HEK293 (cell line): ENCODE results near the gene ZNF462.

Experiments used
- CTCF ChIA-PET: fragments of 350-600 bp; formaldehyde crosslinking; extraction: SDS; loops from one replicate; lab custom pipeline; 2021; ENCODE audit warnings: antibody characterized with exemption; lab: Yijun Ruan, JAX
- POLR2A ChIA-PET: fragments of 300-600 bp; formaldehyde crosslinking; extraction: SDS; loops from one replicate; lab custom pipeline; 2020; ENCODE audit warnings: antibody characterized with exemption, inconsistent platforms; lab: Yijun Ruan, JAX
- H3K27ac ChIP-seq: fragments of 200-500 bp; sonication (Bioruptor generic); 2 replicates; pipeline ENCODE4 v1.5.1; 2014; ENCODE audit warnings: low read depth, low read length, control low read depth, inconsistent platforms; ENCODE audit errors: extremely low read depth
- H3K36me3 ChIP-seq, 2 experiments: fragments of 200-500 bp in 1 of 2; sonication (Bioruptor generic) in 1 of 2; 1 replicate in 1 of 2; 2 replicates in 1 of 2; pipeline ENCODE4 v1.5.1; 2014 to 2017; ENCODE audit warnings: inconsistent platforms in 2 of 2, low read length in 2 of 2; ENCODE audit not compliant: control insufficient read depth in 2 of 2, insufficient read depth in 1 of 2
- H3K4me1 ChIP-seq: fragments of 200-500 bp; sonication (Bioruptor generic); 2 replicates; pipeline ENCODE4 v1.5.1; 2014; ENCODE audit warnings: mild to moderate bottlenecking, low read length, inconsistent platforms; ENCODE audit not compliant: control insufficient read depth, insufficient read depth
- H3K4me3 ChIP-seq: 2 replicates; pipeline ENCODE4 v1.5.1; 2011; ENCODE audit warnings: low read depth, mild to moderate bottlenecking, control low read depth, low read length, moderate library complexity
- H3K9me3 ChIP-seq: fragments of 200-500 bp; sonication (Bioruptor generic); 2 replicates; pipeline ENCODE4 v1.5.1; 2014; ENCODE audit warnings: low read depth, low read length, inconsistent platforms; ENCODE audit not compliant: control insufficient read depth, insufficient read depth
- EGR2 ChIP-seq: fragments of 450-650 bp; formaldehyde crosslinking; IDR thresholded peaks from 2 replicates; pipeline ENCODE4 v1.5.1; 2016; ENCODE audit warnings: low read depth, missing biosample characterization, missing genetic modification characterization
- GLI4 ChIP-seq: fragments of 450-650 bp; formaldehyde crosslinking; IDR thresholded peaks from 2 replicates; pipeline ENCODE4 v1.5.1; 2016; ENCODE audit warnings: missing biosample characterization, missing genetic modification characterization
- HIC1 ChIP-seq: fragments of 450-650 bp; formaldehyde crosslinking; IDR thresholded peaks from 2 replicates; pipeline ENCODE4 v1.5.1; 2016; ENCODE audit warnings: missing biosample characterization, missing genetic modification characterization
- MZF1 ChIP-seq: fragments of 450-650 bp; formaldehyde crosslinking; IDR thresholded peaks from 2 replicates; pipeline ENCODE4 v1.5.1; 2017; ENCODE audit warnings: missing biosample characterization, missing genetic modification characterization, borderline replicate concordance
- OSR2 ChIP-seq: fragments of 450-650 bp; formaldehyde crosslinking; IDR thresholded peaks from 2 replicates; pipeline ENCODE4 v1.5.1; 2016; ENCODE audit warnings: missing biosample characterization, missing genetic modification characterization
- SP2 ChIP-seq: fragments of 450-650 bp; formaldehyde crosslinking; IDR thresholded peaks from 2 replicates; pipeline ENCODE4 v1.5.1; 2016; ENCODE audit warnings: missing biosample characterization, missing genetic modification characterization
- SP3 ChIP-seq: fragments of 450-650 bp; formaldehyde crosslinking; IDR thresholded peaks from 2 replicates; pipeline ENCODE4 v1.5.1; 2016; ENCODE audit warnings: missing biosample characterization, missing genetic modification characterization
- YY2 ChIP-seq: fragments of 450-650 bp; formaldehyde crosslinking; IDR thresholded peaks from 2 replicates; pipeline ENCODE4 v1.5.1; 2016; ENCODE audit warnings: missing biosample characterization, missing genetic modification characterization
- ZBTB20 ChIP-seq: fragments of 450-650 bp; formaldehyde crosslinking; IDR thresholded peaks from 2 replicates; pipeline ENCODE4 v1.5.1; 2016; ENCODE audit warnings: missing biosample characterization, missing genetic modification characterization
- ZBTB48 ChIP-seq: fragments of 450-650 bp; formaldehyde crosslinking; IDR thresholded peaks from 2 replicates; pipeline ENCODE4 v1.5.1; 2016; ENCODE audit warnings: missing biosample characterization, missing genetic modification characterization
- ZEB2 ChIP-seq: fragments of 450-650 bp; formaldehyde crosslinking; IDR thresholded peaks from 2 replicates; pipeline ENCODE4 v1.5.1; 2016; ENCODE audit warnings: missing biosample characterization, missing genetic modification characterization
- ZNF121 ChIP-seq: fragments of 450-650 bp; formaldehyde crosslinking; IDR thresholded peaks from 2 replicates; pipeline ENCODE4 v1.5.1; 2016; ENCODE audit warnings: missing biosample characterization, missing genetic modification characterization
- ZNF132 ChIP-seq: fragments of 450-650 bp; formaldehyde crosslinking; IDR thresholded peaks from 2 replicates; pipeline ENCODE4 v1.5.1; 2017; ENCODE audit warnings: missing biosample characterization, missing genetic modification characterization, borderline replicate concordance
- ZNF140 ChIP-seq: fragments of 450-650 bp; formaldehyde crosslinking; IDR thresholded peaks from 2 replicates; pipeline ENCODE4 v1.5.1; 2016; ENCODE audit warnings: missing biosample characterization, missing genetic modification characterization
- ZNF146 ChIP-seq: fragments of 450-650 bp; formaldehyde crosslinking; IDR thresholded peaks from 2 replicates; pipeline ENCODE4 v1.5.1; 2016; ENCODE audit warnings: missing biosample characterization, missing genetic modification characterization
- ZNF174 ChIP-seq: fragments of 450-650 bp; formaldehyde crosslinking; IDR thresholded peaks from 2 replicates; pipeline ENCODE4 v1.5.0; 2017; ENCODE audit warnings: missing biosample characterization, mild to moderate bottlenecking, missing genetic modification characterization
- ZNF239 ChIP-seq: fragments of 450-650 bp; formaldehyde crosslinking; IDR thresholded peaks from 2 replicates; pipeline ENCODE4 v1.5.1; 2016; ENCODE audit warnings: missing biosample characterization, missing genetic modification characterization
- ZNF24 ChIP-seq: fragments of 450-650 bp; formaldehyde crosslinking; IDR thresholded peaks from 2 replicates; pipeline ENCODE4 v1.5.1; 2016; ENCODE audit warnings: missing biosample characterization, missing genetic modification characterization
- ZNF350 ChIP-seq: fragments of 450-650 bp; formaldehyde crosslinking; IDR thresholded peaks from 2 replicates; pipeline ENCODE4 v1.5.0; 2017; ENCODE audit warnings: missing biosample characterization, mild to moderate bottlenecking, missing genetic modification characterization
- ZNF449 ChIP-seq: fragments of 450-650 bp; formaldehyde crosslinking; IDR thresholded peaks from 2 replicates; pipeline ENCODE4 v1.5.1; 2017; ENCODE audit warnings: missing biosample characterization, mild to moderate bottlenecking, missing genetic modification characterization, moderate library complexity
- ZNF548 ChIP-seq: fragments of 450-650 bp; formaldehyde crosslinking; IDR thresholded peaks from 2 replicates; pipeline ENCODE4 v1.5.1; 2016; ENCODE audit warnings: missing biosample characterization, missing genetic modification characterization
- ZNF561 ChIP-seq: fragments of 450-650 bp; IDR thresholded peaks from 2 replicates; pipeline ENCODE4 v1.5.1; 2018; ENCODE audit warnings: missing biosample characterization, missing genetic modification characterization, borderline replicate concordance
- ZNF596 ChIP-seq: fragments of 450-650 bp; IDR thresholded peaks from 2 replicates; pipeline ENCODE4 v1.5.0; 2018; ENCODE audit warnings: missing biosample characterization, mild to moderate bottlenecking, missing genetic modification characterization, moderate library complexity
- ZNF639 ChIP-seq: fragments of 450-650 bp; formaldehyde crosslinking; IDR thresholded peaks from 2 replicates; pipeline ENCODE4 v1.5.1; 2016; ENCODE audit warnings: missing biosample characterization, missing genetic modification characterization
- ZNF664 ChIP-seq: fragments of 450-650 bp; formaldehyde crosslinking; IDR thresholded peaks from 2 replicates; pipeline ENCODE4 v1.5.1; 2016; ENCODE audit warnings: missing biosample characterization, missing genetic modification characterization
- ZNF670 ChIP-seq: fragments of 450-650 bp; formaldehyde crosslinking; IDR thresholded peaks from 2 replicates; pipeline ENCODE4 v1.5.1; 2016; ENCODE audit warnings: missing biosample characterization, missing genetic modification characterization, low read depth
- ZNF830 ChIP-seq: fragments of 450-650 bp; IDR thresholded peaks from 2 replicates; pipeline ENCODE4 v1.5.0; 2018; ENCODE audit warnings: missing biosample characterization, missing genetic modification characterization, low read depth, mild to moderate bottlenecking, moderate library complexity
- TF ChIP-seq, protein P1 (sequence below): fragments of 450-650 bp; formaldehyde crosslinking; IDR thresholded peaks from 2 replicates; pipeline ENCODE4 v1.5.1; 2017; ENCODE audit warnings: missing biosample characterization, missing genetic modification characterization
- TF ChIP-seq, protein P2 (sequence below): fragments of 450-650 bp; formaldehyde crosslinking; IDR thresholded peaks from 2 replicates; pipeline ENCODE4 v1.5.1; 2016; ENCODE audit warnings: missing biosample characterization, missing genetic modification characterization

Gene ZNF462

DNA sequence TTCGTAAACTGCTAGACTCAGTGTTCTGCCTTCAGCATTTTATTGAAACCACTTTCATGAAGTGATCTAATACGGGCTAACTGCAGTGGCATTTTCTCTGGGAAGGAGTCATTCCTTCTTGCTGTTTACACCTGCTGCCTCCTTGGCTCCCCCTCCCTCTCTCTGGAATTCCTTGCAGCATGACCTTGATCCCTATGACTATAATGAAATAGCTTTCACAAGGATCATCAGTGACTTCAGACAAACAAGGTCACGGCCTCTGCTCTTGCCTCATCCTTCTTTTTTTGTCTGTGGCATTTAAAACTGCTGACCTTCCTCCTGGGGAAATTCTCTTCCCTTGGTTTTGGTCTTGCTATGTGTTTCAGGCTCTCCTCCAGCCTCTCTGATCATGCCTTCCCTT is 90.2 kb downstream of the ZNF462 start:
- POLR2A ChIA-PET, result no interaction called here

GRCh38 chr9:106954558-106954957 is 91.6 kb downstream of the ZNF462 start:
- Histone ChIP-seq H3K36me3 (peaks cover 0 to 3% of the 10 kb centered on the region in 2 experiments; a peak in 1 of 3 replicates), H3K9me3 (no peaks in the 10 kb centered on the region), H3K4me3 (no peak overlapping the region), H3K4me1 (no peaks in the 10 kb centered on the region), H3K27ac (no peak overlapping the region)
- ChIA-PET POLR2A (no interaction called here), CTCF (interaction anchor here (1.0 kb wide), 1 partner anchor 13 kb away, joined by 3 read pairs; no protein-coding TSS in a partner anchor)
- TF ChIP-seq ZNF561 (tag by site-specific recombination) (no peak), ZNF449 (no peak), ZNF132 (tag by site-specific recombination) (no peak), SP3 (tag by site-specific recombination) (no peak), ZNF639 (tag by site-specific recombination) (no peak), ZNF140 (tag by site-specific recombination) (no peak), ZNF146 (tag by site-specific recombination) (no peak), YY2 (tag by site-specific recombination) (no peak), ZBTB48 (tag by site-specific recombination) (no peak), ZBTB20 (tag by site-specific recombination) (no peak), EGR2 (no peak)
- TF ChIP-seq, protein P1, sequence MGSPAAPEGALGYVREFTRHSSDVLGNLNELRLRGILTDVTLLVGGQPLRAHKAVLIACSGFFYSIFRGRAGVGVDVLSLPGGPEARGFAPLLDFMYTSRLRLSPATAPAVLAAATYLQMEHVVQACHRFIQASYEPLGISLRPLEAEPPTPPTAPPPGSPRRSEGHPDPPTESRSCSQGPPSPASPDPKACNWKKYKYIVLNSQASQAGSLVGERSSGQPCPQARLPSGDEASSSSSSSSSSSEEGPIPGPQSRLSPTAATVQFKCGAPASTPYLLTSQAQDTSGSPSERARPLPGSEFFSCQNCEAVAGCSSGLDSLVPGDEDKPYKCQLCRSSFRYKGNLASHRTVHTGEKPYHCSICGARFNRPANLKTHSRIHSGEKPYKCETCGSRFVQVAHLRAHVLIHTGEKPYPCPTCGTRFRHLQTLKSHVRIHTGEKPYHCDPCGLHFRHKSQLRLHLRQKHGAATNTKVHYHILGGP (tag by site-specific recombination), result no peak

More for the DNA sequence above, 90.2 kb downstream of the ZNF462 start:
- Histone ChIP-seq H3K4me3 (no peak overlapping the region), H3K27ac (no peak overlapping the region), H3K4me1 (no peaks in the 10 kb centered on the region), H3K9me3 (no peaks in the 10 kb centered on the region), H3K36me3 (peaks cover 0 to 3% of the 10 kb centered on the region in 2 experiments; a peak in 1 of 3 replicates)
- TF ChIP-seq ZNF830 (tag by site-specific recombination), result no peak
- TF ChIP-seq ZNF174 (tag by site-specific recombination), result no peak
- no peak for TF ChIP-seq GLI4 (tag by site-specific recombination)
- TF ChIP-seq ZNF664 (tag by site-specific recombination), result no peak
- no peak for TF ChIP-seq ZNF350 (tag by site-specific recombination)
- no peak for TF ChIP-seq ZNF121 (tag by site-specific recombination)
- no peak for TF ChIP-seq MZF1 (tag by site-specific recombination)
- TF ChIP-seq OSR2 (tag by site-specific recombination), result no peak
- no peak for TF ChIP-seq HIC1 (tag by site-specific recombination)
- no peak for TF ChIP-seq ZNF639 (tag by site-specific recombination)
- no peak for TF ChIP-seq ZNF24
- no peak for TF ChIP-seq ZBTB48 (tag by site-specific recombination)
- TF ChIP-seq ZEB2 (tag by site-specific recombination), result no peak
- no peak for TF ChIP-seq ZNF596
- no peak for TF ChIP-seq ZNF670 (tag by site-specific recombination)
- TF ChIP-seq ZNF548, result no peak
- TF ChIP-seq ZNF239 (tag by site-specific recombination), result no peak
- TF ChIP-seq, protein P2, sequence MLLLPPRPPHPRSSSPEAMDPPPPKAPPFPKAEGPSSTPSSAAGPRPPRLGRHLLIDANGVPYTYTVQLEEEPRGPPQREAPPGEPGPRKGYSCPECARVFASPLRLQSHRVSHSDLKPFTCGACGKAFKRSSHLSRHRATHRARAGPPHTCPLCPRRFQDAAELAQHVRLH (tag by site-specific recombination), result no peak
- no peak for TF ChIP-seq SP2 (tag by site-specific recombination)
- CTCF ChIA-PET, result interaction anchor here (0.6 kb wide), 1 partner anchor 32 kb away, joined by 3 read pairs; no protein-coding TSS in a partner anchor
